Measurements from ENCODE around the gene TESK2. TPM values are rescaled to one million over a fixed set of nuclear protein-coding genes. Genes with fewer than 3 reads are reported as not detected.

Gene TESK2
- 5.5 and 6.9 TPM in 2 replicates for total RNA-seq (2016; rRNA removed; fragmentation: Illumina TruSeq; extraction: Trizol)
- total RNA-seq (2016; cell fraction: cytosol; rRNA removed; fragmentation: Illumina TruSeq; extraction: Trizol; ENCODE audit: low read depth) = 2.9 and 3.4 TPM in 2 replicates
- total RNA-seq (2016; cell fraction: insoluble cytoplasmic fraction; rRNA removed; fragmentation: Illumina TruSeq; extraction: Trizol) = 5.6 and 6.8 TPM in 2 replicates
- total RNA-seq (2016; cell fraction: membrane; rRNA removed; fragmentation: Illumina TruSeq; extraction: Trizol) = 8.7 and 9.4 TPM in 2 replicates
- 6.2 and 6.8 TPM in 2 replicates for total RNA-seq (2016; cell fraction: nucleus; rRNA removed; fragmentation: Illumina TruSeq; extraction: Trizol)
- polyA plus RNA-seq (2011; rRNA removed) = 8.8 and 9.6 TPM in 2 replicates
- 9.0 and 9.1 TPM in 2 replicates for polyA plus RNA-seq (2011; cell fraction: cytosol; rRNA removed)
- polyA plus RNA-seq (2011; cell fraction: nucleus; rRNA removed) = 10.2 TPM in 2 replicates
- 6.1 and 8.0 TPM in 2 replicates for polyA plus RNA-seq (2012)
- polyA plus RNA-seq (2016; cell fraction: cytosol; fragmentation: Illumina TruSeq; extraction: Trizol; ENCODE audit: low read depth) = 2.3 and 2.9 TPM in 2 replicates
- polyA plus RNA-seq (2016; cell fraction: insoluble cytoplasmic fraction; fragmentation: Illumina TruSeq; extraction: Trizol; ENCODE audit: low read depth) = 5.0 and 6.3 TPM in 2 replicates
- polyA plus RNA-seq (2016; cell fraction: membrane; fragmentation: Illumina TruSeq; extraction: Trizol; ENCODE audit: low read depth) = 6.6 and 6.8 TPM in 2 replicates
- 8.1 and 8.7 TPM in 2 replicates for polyA plus RNA-seq (2016; cell fraction: nucleus; fragmentation: Illumina TruSeq; extraction: Trizol; ENCODE audit: insufficient read depth, low read depth)
- polyA minus RNA-seq (2011; rRNA and poly(A)+ RNA removed; ENCODE audit: low replicate concordance) = 4.1 and 11.9 TPM in 2 replicates
- polyA minus RNA-seq (2011; cell fraction: cytosol; rRNA and poly(A)+ RNA removed) = 4.9 and 5.6 TPM in 2 replicates
- 7.0 and 7.3 TPM in 2 replicates for polyA minus RNA-seq (2011; cell fraction: nucleus; rRNA and poly(A)+ RNA removed)
- Bru-seq, nascent RNA = percentile 49 among the genes with signal in this experiment
- percentile 46 among the genes with signal in this experiment for BruChase-seq, experiment 1, labeled RNA remaining after a 6-hour chase
- BruChase-seq, experiment 2, labeled RNA remaining after a 2-hour chase = percentile 47 among the genes with signal in this experiment
- long read RNA-seq, experiment 1, partial matches to known transcripts = 0 of 4 reads
- long read RNA-seq, experiment 1, other reads (novel, unspliced or antisense) = 1 of 4 reads
- long read RNA-seq, experiment 2, transcript TESK2-202 (11 exons, 3,074 nt) = major isoform, 7 of 19 reads
- long read RNA-seq, experiment 2, partial matches to known transcripts = 4 of 19 reads
- long read RNA-seq, experiment 2, other reads (novel, unspliced or antisense) = 8 of 19 reads

GRCh38 chr1:45490626-45491486, at the start of gene TESK2:
TESK2 (minus strand) TSS chr1:45491163; CDS start chr1:45457785, 33,378 bp downstream.
- ChIA-PET POLR2A (interaction anchor here (0.8 to 5.3 kb wide), 25 partner anchors 10 to 769 kb away, joined by 3 to 51 read pairs (median 5); partner anchors contain the start of genes AKR1A1, CCDC163, HECTD3 and MMACHC), CTCF (ENCODE audit: low intra/inter-chr PET ratio, low total read pairs) (interaction anchor here (3.6 kb wide), 1 partner anchor 130 kb away, joined by 32 read pairs; no protein-coding TSS in a partner anchor)
- 3% methylated on average over 40 of the region's 64 CpGs for WGBS (ENCODE audit: low lambda C conversion rate)
- intact Hi-C loops (cut with micrococcal nuclease; ENCODE audit: unreplicated experiment) (loop anchor here (1.0 to 5.0 kb wide), 4 partner anchors 9 to 654 kb away; partner anchors contain the start of genes CCDC163, MMACHC, MUTYH and TOE1), in situ Hi-C loops (cut with HindIII; ENCODE audit: extremely low pct_ligation_motif_present, low pct_unique_long_range_greater_than_20kb) (loop anchor here (5.0 kb wide), 3 partner anchors 134 to 479 kb away; partner anchors contain the start of genes HECTD3 and UROD)
- peaks cover 2% of the 10 kb centered on the region for H3K79me2 ChIP-seq (ENCODE audit: insufficient read depth, low read length)
- H2AFZ ChIP-seq (ENCODE audit: low read length) = no peak within 1 kb of the TSS
- peak within 1 kb of the TSS; percentile 83 for H3K9ac ChIP-seq (ENCODE audit: insufficient read depth, low read depth, low read length)
- H3K36me3 ChIP-seq (replicated peaks in 1 of 2; ENCODE audit: control insufficient read depth in 1 of 2, insufficient read depth in 2 of 2, low read length in 2 of 2) = 0 out of 5 replicates have a peak, but pooled peaks cover 0 to 8% of the 10 kb centered on the region in 2 experiments
- no peaks in the 10 kb centered on the region; a peak in 1 of 5 replicates for H3K27me3 ChIP-seq (ENCODE audit: control insufficient read depth in 1 of 2, insufficient read depth in 2 of 2, low read length in 2 of 2)
- H3K4me2 ChIP-seq (ENCODE audit: low read depth, low read length) = peak within 1 kb of the TSS; percentile 73
- no TSS peak for BruUV-seq (replicated peaks)
- peak; percentile 93 for ATAC-seq
- FAIRE-seq = peak; percentile 100
- peak within 1 kb of the TSS; percentile 78 for H3K27ac ChIP-seq (ENCODE audit: extremely low read length, insufficient read depth, low read length)
- DNase-seq (ENCODE audit: low spot score) = peak; percentile 100
- H3K4me1 ChIP-seq (ENCODE audit: insufficient read depth, low read length) = peaks cover 29% of the 10 kb centered on the region
- H3K9me3 ChIP-seq (ENCODE audit: low read length) = no peaks in the 10 kb centered on the region
- peak within 1 kb of the TSS; percentile 90 to 98 (median 93) for H3K4me3 ChIP-seq (replicated peaks in 1 of 3; ENCODE audit: insufficient read depth in 1 of 3, low read depth in 2 of 3, low read length in 3 of 3)
- no peaks in the 10 kb centered on the region for H4K20me1 ChIP-seq (ENCODE audit: insufficient read depth, low read length)
- no peak for TF ChIP-seq PLSCR1 (CRISPR knock-in tag; IDR thresholded peaks at IDR 0.05; ENCODE audit: borderline replicate concordance)
- no peak for TF ChIP-seq CSRNP2 (CRISPR knock-in tag; conservative IDR thresholded peaks at IDR 0.05; ENCODE audit: low read depth)
- no peak for TF ChIP-seq ZNF720 (CRISPR knock-in tag; IDR thresholded peaks at IDR 0.05)
- peak; percentile 84 for TF ChIP-seq RAD51 (IDR thresholded peaks at IDR 0.05; ENCODE audit: borderline replicate concordance)
- 0 out of 2 replicates have a peak, but pooled peaks have one; percentile 18 for TF ChIP-seq ZNF446 (CRISPR knock-in tag; IDR thresholded peaks at IDR 0.05)
- TF ChIP-seq ZNF552 (CRISPR knock-in tag; IDR thresholded peaks at IDR 0.05; ENCODE audit: borderline replicate concordance) = 0 out of 2 replicates have a peak, but pooled peaks have one; percentile 56
- TF ChIP-seq HMGXB3 (CRISPR knock-in tag; IDR thresholded peaks at IDR 0.05; ENCODE audit: borderline replicate concordance) = no peak; the same call in 1 of the 2 replicates
